Sigmoid colon (tissue), 4 donors: ENCODE results near the gene TENT4A.

ENCODE experiments used
- POLR2A ChIP-seq, 2 donors: fragments of 450-650 bp; IDR thresholded peaks; one replicate each; pipeline ENCODE4 v1.6.1; 2016; ENCODE audit warnings: antibody characterized with exemption in 2 of 2, mild to moderate bottlenecking in 2 of 2, moderate library complexity in 2 of 2
- POLR2AphosphoS5 ChIP-seq, 4 donors: sonication (generic); formaldehyde crosslinking; IDR thresholded peaks; one replicate each; pipeline ENCODE4 v1.6.1; 2017; ENCODE audit warnings: antibody characterized with exemption in 4 of 4

DNA sequence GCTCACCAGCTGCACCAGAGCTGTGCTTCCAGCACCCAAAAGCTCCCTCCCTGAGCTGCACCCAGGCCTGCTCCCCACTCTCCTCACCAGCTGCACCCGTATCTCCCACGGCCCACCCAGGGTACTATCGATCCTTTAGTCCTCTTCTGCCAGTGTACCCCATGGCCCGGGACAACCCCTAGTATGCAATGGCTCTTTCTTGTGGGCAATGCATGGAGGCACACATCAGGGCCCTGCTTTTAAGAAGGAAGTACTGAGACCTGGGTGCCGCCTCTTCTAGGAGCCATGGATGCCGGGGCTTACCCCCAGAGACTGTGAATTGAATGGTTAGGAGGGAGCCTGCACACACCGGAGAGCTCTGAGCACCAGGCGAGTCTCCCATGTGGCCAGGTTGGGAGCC, 49.5 kb downstream of the TENT4A start:
- no peak for TF ChIP-seq POLR2AphosphoS5 (IDR thresholded peaks at IDR 0.05)
- no peak for TF ChIP-seq POLR2A (IDR thresholded peaks at IDR 0.05)
